GM12872 (cell line): ENCODE measurements around the gene AKAP14.

ENCODE experiments used
- CTCF ChIP-seq: IDR thresholded peaks from 3 replicates; pipeline ENCODE4 v1.5.1; 2011; ENCODE audit warnings: low read depth, mild to moderate bottlenecking, low read length, moderate library complexity; ENCODE audit not compliant: insufficient read depth

Gene AKAP14

GRCh38 chrX:119878740-119879139 is 17.0 kb upstream of the AKAP14 start:
- TF ChIP-seq CTCF = no peak

DNA sequence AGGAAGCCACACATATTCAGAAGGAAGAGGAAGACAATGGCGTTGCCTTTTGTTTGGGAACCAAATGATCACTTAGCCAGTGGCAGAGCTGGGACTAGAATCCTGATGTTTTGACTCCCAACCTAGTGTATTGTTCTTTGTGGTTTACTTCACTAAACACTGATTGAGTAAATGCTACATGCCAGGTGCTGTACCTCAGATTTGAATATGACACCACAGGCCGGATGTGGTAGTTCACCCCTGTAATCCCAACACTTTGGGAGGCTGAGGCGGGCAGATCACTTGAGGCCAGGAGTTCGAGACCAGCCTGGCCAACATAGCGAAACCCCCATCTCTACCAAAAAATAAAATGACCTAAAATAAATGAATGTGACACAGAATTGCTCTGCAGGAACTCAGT is 15.6 kb upstream of the AKAP14 start:
- no peak for TF ChIP-seq CTCF

GRCh38 chrX:119880552-119881437 is 14.9 kb upstream of the AKAP14 start:
- peak; percentile 78 for TF ChIP-seq CTCF

DNA sequence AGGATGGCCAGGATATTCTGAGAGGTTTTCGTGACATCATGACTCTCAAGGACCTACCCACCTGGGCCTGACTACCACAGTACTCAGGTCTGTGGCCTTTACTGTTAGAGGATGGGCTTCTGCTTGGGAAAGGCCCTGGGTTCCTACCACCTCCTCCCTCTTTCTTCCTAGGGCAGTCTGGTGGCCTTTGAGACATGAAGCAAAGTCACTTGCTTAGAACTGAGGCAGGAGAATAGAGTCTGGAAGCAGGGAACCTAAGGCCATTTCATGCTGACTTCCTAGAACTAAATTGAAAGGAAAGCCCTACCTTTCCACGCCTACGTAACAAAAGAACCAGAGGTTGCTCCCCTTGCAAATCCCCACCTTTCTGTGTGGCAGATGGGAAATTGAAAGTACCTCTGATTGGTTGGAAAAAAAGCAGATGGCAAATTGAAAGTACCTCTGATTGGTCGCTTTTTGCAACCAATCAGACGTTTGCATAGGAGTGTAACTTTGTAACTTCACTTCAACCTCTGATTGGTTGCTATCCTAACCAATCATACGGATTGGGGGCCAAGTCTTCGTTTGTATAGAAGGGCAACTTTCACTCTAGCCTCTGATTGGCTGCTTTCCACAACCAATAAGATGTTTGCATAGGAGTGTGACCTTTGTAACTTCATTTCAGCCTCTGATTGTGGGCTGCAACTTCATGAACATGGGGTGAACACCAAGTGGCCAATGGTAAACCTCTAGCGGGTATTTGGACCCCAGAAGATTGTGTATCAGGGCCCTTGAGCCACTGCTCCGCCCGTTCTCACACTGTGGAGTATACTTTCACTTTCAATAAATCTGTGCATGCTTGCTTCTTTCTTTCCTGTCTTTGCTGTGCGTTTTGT is 9.9 kb upstream of the AKAP14 start:
- no peak for TF ChIP-seq CTCF

DNA sequence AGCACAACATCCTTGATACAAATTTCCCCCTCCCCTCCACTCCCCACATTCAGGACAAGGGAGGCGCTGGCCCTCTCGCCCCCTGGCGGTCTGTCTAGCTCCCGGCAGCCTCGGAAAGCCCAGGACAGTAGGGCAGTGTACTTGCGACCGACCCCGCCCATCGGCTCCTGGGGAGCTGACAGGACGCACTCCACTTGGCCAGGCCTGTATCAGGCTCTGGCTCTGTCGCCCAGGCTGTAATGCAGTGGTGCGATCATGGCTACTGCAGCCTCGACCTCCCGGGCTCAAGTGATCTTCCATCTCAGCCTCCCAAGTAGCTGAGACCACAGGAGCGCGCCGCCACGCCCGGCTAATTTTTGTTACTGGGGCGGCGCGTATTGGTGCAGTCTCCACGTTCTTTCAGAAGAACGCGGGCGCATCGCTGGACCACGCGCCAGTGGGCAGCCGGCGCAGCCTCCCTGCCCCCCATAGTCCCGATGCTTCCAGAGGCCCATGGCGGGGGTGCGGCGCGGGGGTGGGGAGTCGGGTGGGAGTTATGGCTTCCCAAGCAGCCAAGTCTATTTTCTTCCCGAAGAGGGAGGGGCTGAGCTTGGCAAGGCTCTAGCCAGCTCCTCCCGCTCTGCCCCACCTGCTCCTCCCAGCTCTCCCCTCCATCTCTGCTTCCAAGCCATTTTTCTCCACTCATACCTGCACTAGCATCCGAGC is 7.8 kb upstream of the AKAP14 start:
- TF ChIP-seq CTCF = peak; percentile 71

GRCh38 chrX:119899125-119899524 is 3.4 kb downstream of the AKAP14 start:
- no peak for TF ChIP-seq CTCF

GRCh38 chrX:119900976-119901375 is 5.3 kb downstream of the AKAP14 start:
- no peak for TF ChIP-seq CTCF
